H1 (cell line): ENCODE results near the gene DHRS3. TPM values are rescaled to one million over a fixed set of nuclear protein-coding genes. Genes with fewer than 3 reads are reported as not detected.

Source experiments
- CTCF ChIA-PET: fragments of 300-600 bp; sonication (Branson Sonifier 250); formaldehyde crosslinking; loops from one replicate; lab custom pipeline; 2021; ENCODE audit not compliant: partially characterized antibody; lab: Charles Lee
- POLR2A ChIA-PET: fragments of 300-600 bp; sonication (Branson Sonifier 250); formaldehyde crosslinking; loops from one replicate; lab custom pipeline; 2021; ENCODE audit warnings: inconsistent platforms; ENCODE audit not compliant: partially characterized antibody; lab: Charles Lee
- DNase-seq, 2 experiments: peaks; one replicate each; pipeline versions ENCODE4 v3.0.0 to v3.0.0-alpha.2; 2010 to 2022; ENCODE audit warnings: low spot score in 2 of 2, low read depth in 1 of 2, mixed read lengths in 1 of 2
- FAIRE-seq: peaks from 2 replicates; lab custom pipeline; 2011; peaks lifted over from hg19 to GRCh38; lab: Jason Lieb, UNC
- H2AFZ ChIP-seq: 2 replicates; pipeline ENCODE4 v1.8.1; 2012; ENCODE audit warnings: low read length, inconsistent platforms
- H2AK5ac ChIP-seq: 2 replicates; pipeline ENCODE4 v1.6.1; 2013; ENCODE audit warnings: low read depth, low read length
- H2BK120ac ChIP-seq: replicated peaks from 2 replicates; pipeline ENCODE3; 2013; ENCODE audit warnings: low read depth, low read length, inconsistent platforms
- H2BK12ac ChIP-seq: 2 replicates; pipeline ENCODE4 v1.6.1; 2013; ENCODE audit warnings: low read depth, low read length
- H2BK15ac ChIP-seq: 2 replicates; pipeline ENCODE4 v1.6.1; 2013; ENCODE audit warnings: low read length
- H2BK20ac ChIP-seq: 2 replicates; pipeline ENCODE4 v1.6.1; 2013; ENCODE audit warnings: low read length
- H2BK5ac ChIP-seq: 2 replicates; pipeline ENCODE4 v1.6.1; 2013; ENCODE audit warnings: low read depth, low read length
- H3K14ac ChIP-seq: 2 replicates; pipeline ENCODE4 v1.6.1; 2013; ENCODE audit warnings: inconsistent platforms; ENCODE audit not compliant: insufficient read length
- H3K18ac ChIP-seq: 2 replicates; pipeline ENCODE4 v1.6.1; 2013; ENCODE audit warnings: low read length; ENCODE audit errors: extremely low read depth
- H3K23ac ChIP-seq: 2 replicates; pipeline ENCODE4 v1.6.1; 2013; ENCODE audit warnings: inconsistent platforms; ENCODE audit not compliant: insufficient read length
- H3K23me2 ChIP-seq: 2 replicates; pipeline ENCODE4 v1.6.1; 2013; ENCODE audit warnings: low read depth, low read length
- H3K27ac ChIP-seq: 2 replicates; pipeline ENCODE4 v1.6.1; 2011; ENCODE audit warnings: low read depth, low read length, inconsistent platforms
- H3K27me3 ChIP-seq, 4 experiments: replicated peaks in 1 of 4; 1 replicate in 1 of 4; 2 replicates in 3 of 4; pipeline versions ENCODE4 v1.6.1 to v1.8.1; 2011 to 2013; ENCODE audit warnings: low read length in 3 of 4, mild to moderate bottlenecking in 3 of 4, inconsistent platforms in 2 of 4, mixed read lengths in 2 of 4, moderate library complexity in 1 of 4; ENCODE audit not compliant: control insufficient read depth in 3 of 4, insufficient read depth in 3 of 4; ENCODE audit errors: extremely low read depth in 1 of 4
- H3K36me3 ChIP-seq, 4 experiments: 2 replicates each; pipeline versions ENCODE4 v1.6.1 to v1.8.1; 2011 to 2013; ENCODE audit warnings: mild to moderate bottlenecking in 4 of 4, low read length in 3 of 4, moderate library complexity in 2 of 4, control low read depth in 1 of 4, inconsistent platforms in 1 of 4; ENCODE audit not compliant: insufficient read depth in 4 of 4, control insufficient read depth in 2 of 4
- H3K4ac ChIP-seq: replicated peaks from 2 replicates; pipeline ENCODE3; 2013; ENCODE audit warnings: low read length, low read depth, mixed read lengths, inconsistent platforms; ENCODE audit not compliant: insufficient read length
- H3K4me1 ChIP-seq, 4 experiments: replicated peaks in 1 of 4; 1 replicate in 1 of 4; 2 replicates in 3 of 4; pipeline versions ENCODE4 v1.6.1 to v1.8.1; 2011 to 2013; ENCODE audit warnings: low read length in 3 of 4, inconsistent platforms in 2 of 4, mixed read lengths in 1 of 4; ENCODE audit not compliant: insufficient read depth in 4 of 4, control insufficient read depth in 3 of 4
- H3K4me2 ChIP-seq, 2 experiments: 2 replicates each; pipeline versions ENCODE4 v1.6.1 to v1.8.1; 2011 to 2013; ENCODE audit warnings: low read depth in 2 of 2, low read length in 2 of 2, control low read depth in 1 of 2, inconsistent platforms in 1 of 2, mild to moderate bottlenecking in 1 of 2; ENCODE audit not compliant: insufficient read depth in 1 of 2
- H3K4me3 ChIP-seq, 4 experiments: fragments of 200-600, 300-600 bp in 1 of 4; sonication (generic), shearing (Covaris generic), sonication (Bioruptor Twin) in 1 of 4; 2 replicates each; pipeline versions ENCODE4 v1.5.1 to v1.8.1; 2011 to 2016; ENCODE audit warnings: low read length in 4 of 4, low read depth in 3 of 4, control low read depth in 2 of 4, inconsistent platforms in 2 of 4, mild to moderate bottlenecking in 2 of 4, mixed read lengths in 1 of 4, moderate library complexity in 1 of 4; ENCODE audit not compliant: insufficient read depth in 2 of 4; ENCODE audit errors: extremely low read depth in 1 of 4
- H3K56ac ChIP-seq: replicated peaks from 2 replicates; pipeline ENCODE3; 2013; ENCODE audit warnings: low read depth, mild to moderate bottlenecking, mixed read lengths, low read length, inconsistent platforms; ENCODE audit not compliant: insufficient read length
- H3K79me1 ChIP-seq: 2 replicates; pipeline ENCODE4 v1.6.1; 2013; ENCODE audit warnings: low read depth, low read length, control low read depth
- H3K79me2 ChIP-seq, 2 experiments: 2 replicates each; pipeline versions ENCODE4 v1.6.1 to v1.8.1; 2012 to 2013; ENCODE audit warnings: low read length in 2 of 2, mild to moderate bottlenecking in 2 of 2, inconsistent platforms in 1 of 2; ENCODE audit not compliant: insufficient read depth in 2 of 2, control insufficient read depth in 1 of 2
- H3K9ac ChIP-seq, 4 experiments: replicated peaks in 1 of 4; 1 replicate in 1 of 4; 2 replicates in 3 of 4; pipeline versions ENCODE4 v1.6.1 to v1.8.1; 2011 to 2013; ENCODE audit warnings: low read depth in 3 of 4, low read length in 3 of 4, control low read depth in 2 of 4, mild to moderate bottlenecking in 2 of 4, moderate library complexity in 2 of 4, inconsistent platforms in 1 of 4; ENCODE audit errors: extremely low read depth in 1 of 4
- H3K9me3 ChIP-seq, 2 experiments: 2 replicates each; pipeline versions ENCODE4 v1.6.1 to v1.8.1; 2012 to 2013; ENCODE audit warnings: mild to moderate bottlenecking in 2 of 2, moderate library complexity in 2 of 2, control low read depth in 1 of 2, inconsistent platforms in 1 of 2, low read depth in 1 of 2, low read length in 1 of 2, mixed read lengths in 1 of 2; ENCODE audit not compliant: insufficient read depth in 2 of 2
- H4K20me1 ChIP-seq, 2 experiments: replicated peaks in 1 of 2; 2 replicates each; pipeline versions ENCODE3 to v1.8.1; 2011 to 2013; ENCODE audit warnings: inconsistent platforms in 2 of 2, low read length in 2 of 2, mild to moderate bottlenecking in 1 of 2; ENCODE audit not compliant: insufficient read depth in 2 of 2, control insufficient read depth in 1 of 2
- H4K5ac ChIP-seq: 2 replicates; pipeline ENCODE4 v1.6.1; 2013; ENCODE audit warnings: low read length, low read depth, mixed read lengths, inconsistent platforms; ENCODE audit not compliant: insufficient read length
- H4K8ac ChIP-seq: 2 replicates; pipeline ENCODE4 v1.8.0; 2013; ENCODE audit warnings: mild to moderate bottlenecking, moderate library complexity, low read length, inconsistent platforms; ENCODE audit not compliant: insufficient read depth; ENCODE audit errors: extremely low read depth
- H4K91ac ChIP-seq: replicated peaks from 2 replicates; pipeline ENCODE3; 2013; ENCODE audit warnings: low read length, mixed read lengths, inconsistent platforms; ENCODE audit not compliant: insufficient read length
- CBX8 ChIP-seq: fragments of 300-800, 300-1000 bp; sonication (generic); IDR thresholded peaks from 2 replicates; pipeline ENCODE4 v1.7.1; 2016; ENCODE audit warnings: low read depth, low read length, borderline replicate concordance
- CEBPB ChIP-seq: IDR thresholded peaks from 2 replicates; pipeline ENCODE4 v1.6.1; 2012; ENCODE audit warnings: low read depth, low read length
- EGR1 ChIP-seq: IDR thresholded peaks from 2 replicates; pipeline ENCODE4 v1.6.1; 2011; ENCODE audit warnings: low read depth, low read length, borderline replicate concordance
- POLR2AphosphoS5 ChIP-seq: IDR thresholded peaks from 2 replicates; pipeline ENCODE4 v1.6.1; 2011; ENCODE audit warnings: low read depth, low read length
- RFX5 ChIP-seq: IDR thresholded peaks from 2 replicates; pipeline ENCODE4 v1.6.1; 2011; ENCODE audit warnings: low read depth, low read length, improper control_type of control experiment, borderline replicate concordance
- SAP30 ChIP-seq: fragments of 300-600 bp; sonication (generic); IDR thresholded peaks from 2 replicates; pipeline ENCODE4 v1.7.1; 2012; ENCODE audit warnings: low read length, moderate library complexity, mild to moderate bottlenecking, inconsistent platforms; ENCODE audit not compliant: insufficient read depth, insufficient replicate concordance
- SIX5 ChIP-seq: IDR thresholded peaks from 2 replicates; pipeline ENCODE4 v1.6.1; 2011; ENCODE audit warnings: mild to moderate bottlenecking, low read depth, low read length
- TBP ChIP-seq: IDR thresholded peaks from 2 replicates; pipeline ENCODE4 v1.6.1; 2011; ENCODE audit warnings: low read depth, low read length, improper control_type of control experiment
- YY1 ChIP-seq: IDR thresholded peaks from 2 replicates; pipeline ENCODE4 v1.6.1; 2011; ENCODE audit warnings: low read depth, mild to moderate bottlenecking, low read length
- WGBS, 2 experiments: shearing (Covaris generic) in 1 of 2; methylation state at CpG; one replicate each; pipeline versions ENCODE4 v1.1.6 to v1.1.7; 2013 to 2015; ENCODE audit warnings: low lambda C conversion rate in 2 of 2, mixed read lengths in 2 of 2, inconsistent platforms in 1 of 2, low coverage in 1 of 2, missing lambda C conversion rate in 1 of 2; ENCODE audit not compliant: insufficient replicate concordance in 2 of 2, insufficient coverage in 1 of 2, insufficient read length in 1 of 2; ENCODE audit errors: extremely low coverage in 1 of 2, missing lambda C conversion rate in 1 of 2; 5-methylcytosine and 5-hydroxymethylcytosine counted together
- polyA plus RNA-seq, 7 experiments: library from polyadenylated mRNA; depleted of rRNA in 3 of 7; stranded (reverse) in 5 of 7; unstranded in 2 of 7; fragments of >200 nt in 5 of 7; fragments of 200-250 nt in 2 of 7; gene quantifications; 1 replicate in 5 of 7; 2 replicates in 1 of 7; 4 replicates in 1 of 7; pipeline versions ENCODE4 v1.2.1 to v1.2.3, GENCODE V29; 2011 to 2013; ENCODE audit warnings: missing spikeins in 2 of 7, mixed read lengths in 2 of 7
- total RNA-seq: library from RNA; stranded (reverse); fragmentation: NEBNext Ultra II Directional; extraction: Animal tissue kit (Norgen Biotek cat#: 25700); gene quantifications from 2 replicates; pipeline ENCODE4 v1.2.1, GENCODE V29; 2021
- TF ChIP-seq, protein P1 (sequence below), 3 experiments: IDR thresholded peaks; 1 replicate in 2 of 3; 2 replicates in 1 of 3; pipeline versions ENCODE4 v1.5.1 to v1.6.1; 2011; ENCODE audit warnings: low read length in 3 of 3, mild to moderate bottlenecking in 3 of 3, inconsistent platforms in 2 of 3, low read depth in 1 of 3, moderate library complexity in 1 of 3; ENCODE audit not compliant: insufficient read depth in 1 of 3; ENCODE audit errors: control extremely low read depth in 1 of 3
- TF ChIP-seq, protein P2 (sequence below): IDR thresholded peaks from 2 replicates; pipeline ENCODE4 v1.6.1; 2012; ENCODE audit warnings: inconsistent platforms

The DHRS3 gene
- total and polyA plus RNA-seq, 2 of the 8 experiments (the other 6 are each of a cell fraction or from before 2014, with no cell fraction given): 32.5 to 36.4 TPM

DNA sequence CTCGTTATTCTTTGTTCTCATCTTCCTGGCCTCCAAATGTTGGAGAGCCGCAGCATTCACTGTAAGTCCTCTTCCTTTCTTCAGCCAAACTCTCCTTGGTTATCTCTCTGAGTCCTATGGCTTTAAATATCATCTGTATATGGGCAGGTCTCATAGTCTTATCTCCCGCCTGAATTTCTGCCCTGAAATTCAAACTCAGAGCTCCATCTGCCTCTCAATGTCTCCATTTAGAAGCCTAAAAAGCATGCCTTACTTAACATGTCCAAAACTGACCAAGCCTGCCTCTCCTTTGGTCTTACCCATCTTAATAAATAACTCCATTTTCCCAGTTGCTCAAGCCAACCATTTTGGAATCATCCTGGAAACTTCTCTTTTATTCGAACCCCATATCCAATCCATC is 80.7 kb downstream of the DHRS3 start:
- Histone ChIP-seq H2BK120ac (no peak overlapping the region), H3K79me2 (no peaks in the 10 kb centered on the region), H3K9me3 (no peaks in the 10 kb centered on the region), H3K36me3 (no peaks in the 10 kb centered on the region), H2AFZ (no peak overlapping the region), H3K18ac (no peak overlapping the region), H4K8ac (no peak overlapping the region), H3K23ac (no peak overlapping the region), H2BK12ac (no peak overlapping the region), H2BK15ac (no peak overlapping the region), H3K4me1 (peaks cover 0 to 12% (median 9%) of the 10 kb centered on the region in 4 experiments; a peak in 6 of 7 replicates), H4K20me1 (no peaks in the 10 kb centered on the region), H3K4me3 (no peak overlapping the region), H4K91ac (no peak overlapping the region), H3K14ac (no peak overlapping the region), H2AK5ac (no peak overlapping the region), H4K5ac (no peak overlapping the region), H3K27ac (no peak overlapping the region), H2BK5ac (no peak overlapping the region), H3K79me1 (no peaks in the 10 kb centered on the region), H3K9ac (no peak overlapping the region), H3K4me2 (no peak overlapping the region), H3K27me3 (peaks cover 0 to 5% (median 0%) of the 10 kb centered on the region in 4 experiments; a peak in 1 of 7 replicates), H3K56ac (no peak overlapping the region), H3K23me2 (peaks cover 4% of the 10 kb centered on the region; the same call in 1 of the 2 replicates), H3K4ac (no peak overlapping the region), H2BK20ac (no peak overlapping the region)
- DNase-seq (no peak), FAIRE-seq (no peak)
- WGBS, 2 experiments: 81 to 100% methylated on average over 1 to 4 of the region's 4 CpGs
- POLR2A ChIA-PET: interaction anchor here (0.9 kb wide), 1 partner anchor 15 kb away, joined by 3 read pairs; no protein-coding TSS in a partner anchor
- CTCF ChIA-PET: interaction anchor here (0.8 to 2.0 kb wide), 2 partner anchors 8 to 122 kb away, joined by 4 to 6 read pairs; no protein-coding TSS in a partner anchor
- TF ChIP-seq EGR1: no peak
- TF ChIP-seq RFX5: no peak
- TF ChIP-seq, protein P1, sequence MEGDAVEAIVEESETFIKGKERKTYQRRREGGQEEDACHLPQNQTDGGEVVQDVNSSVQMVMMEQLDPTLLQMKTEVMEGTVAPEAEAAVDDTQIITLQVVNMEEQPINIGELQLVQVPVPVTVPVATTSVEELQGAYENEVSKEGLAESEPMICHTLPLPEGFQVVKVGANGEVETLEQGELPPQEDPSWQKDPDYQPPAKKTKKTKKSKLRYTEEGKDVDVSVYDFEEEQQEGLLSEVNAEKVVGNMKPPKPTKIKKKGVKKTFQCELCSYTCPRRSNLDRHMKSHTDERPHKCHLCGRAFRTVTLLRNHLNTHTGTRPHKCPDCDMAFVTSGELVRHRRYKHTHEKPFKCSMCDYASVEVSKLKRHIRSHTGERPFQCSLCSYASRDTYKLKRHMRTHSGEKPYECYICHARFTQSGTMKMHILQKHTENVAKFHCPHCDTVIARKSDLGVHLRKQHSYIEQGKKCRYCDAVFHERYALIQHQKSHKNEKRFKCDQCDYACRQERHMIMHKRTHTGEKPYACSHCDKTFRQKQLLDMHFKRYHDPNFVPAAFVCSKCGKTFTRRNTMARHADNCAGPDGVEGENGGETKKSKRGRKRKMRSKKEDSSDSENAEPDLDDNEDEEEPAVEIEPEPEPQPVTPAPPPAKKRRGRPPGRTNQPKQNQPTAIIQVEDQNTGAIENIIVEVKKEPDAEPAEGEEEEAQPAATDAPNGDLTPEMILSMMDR (IDR thresholded peaks at IDR 0.05; ENCODE audit: control extremely low read depth in 1 of 3, insufficient read depth in 1 of 3, low read depth in 1 of 3, low read length in 3 of 3): no peak
- TF ChIP-seq, protein P2, sequence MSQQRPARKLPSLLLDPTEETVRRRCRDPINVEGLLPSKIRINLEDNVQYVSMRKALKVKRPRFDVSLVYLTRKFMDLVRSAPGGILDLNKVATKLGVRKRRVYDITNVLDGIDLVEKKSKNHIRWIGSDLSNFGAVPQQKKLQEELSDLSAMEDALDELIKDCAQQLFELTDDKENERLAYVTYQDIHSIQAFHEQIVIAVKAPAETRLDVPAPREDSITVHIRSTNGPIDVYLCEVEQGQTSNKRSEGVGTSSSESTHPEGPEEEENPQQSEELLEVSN: no peak
- no peak for TF ChIP-seq POLR2AphosphoS5
- no peak for TF ChIP-seq SAP30
- TF ChIP-seq CEBPB: no peak
- no peak for TF ChIP-seq SIX5
- TF ChIP-seq CBX8: no peak
- TF ChIP-seq TBP: no peak
- no peak for TF ChIP-seq YY1
